Endodermal cell (in vitro differentiated cells): ENCODE results near the gene PROX2. TPM values are rescaled to one million over a fixed set of nuclear protein-coding genes. Genes with fewer than 3 reads are reported as not detected.

Experiments used
- DNase-seq: peaks from one replicate; pipeline ENCODE4 v3.0.0-alpha.2; 2017
- H3K27ac ChIP-seq: 2 replicates; pipeline ENCODE4 v1.5.1; 2013; ENCODE audit warnings: mild to moderate bottlenecking, low read depth, low read length, moderate library complexity
- H3K27me3 ChIP-seq: 2 replicates; pipeline ENCODE4 v1.6.1; 2013; ENCODE audit warnings: mild to moderate bottlenecking, low read length, moderate library complexity; ENCODE audit not compliant: insufficient read depth, control insufficient read depth, poor library complexity, severe bottlenecking
- H3K36me3 ChIP-seq: 2 replicates; pipeline ENCODE4 v1.7.0; 2013; ENCODE audit warnings: mild to moderate bottlenecking, low read length, moderate library complexity; ENCODE audit not compliant: control insufficient read depth, insufficient read depth
- H3K4me1 ChIP-seq: one replicate; pipeline ENCODE4 v1.7.0; 2013; ENCODE audit warnings: low read length; ENCODE audit not compliant: control insufficient read depth, insufficient read depth
- H3K4me3 ChIP-seq: 2 replicates; pipeline ENCODE4 v1.5.1; 2013; ENCODE audit warnings: mild to moderate bottlenecking, low read length, moderate library complexity
- H3K9ac ChIP-seq: 2 replicates; pipeline ENCODE4 v1.6.1; 2013; ENCODE audit warnings: mild to moderate bottlenecking, low read length, moderate library complexity; ENCODE audit not compliant: poor library complexity, severe bottlenecking; ENCODE audit errors: extremely low read depth
- H3K9me3 ChIP-seq: 2 replicates; pipeline ENCODE4 v1.6.1; 2013; ENCODE audit warnings: mild to moderate bottlenecking, low read length, moderate library complexity; ENCODE audit not compliant: control insufficient read depth
- H3K27ac Mint-ChIP-seq: 2 replicates; pipeline ENCODE4 v1.8.0; 2020; ENCODE audit warnings: mixed read lengths
- H3K27me3 Mint-ChIP-seq: 2 replicates; pipeline ENCODE4 v1.8.0; 2021; ENCODE audit warnings: mild to moderate bottlenecking, mixed read lengths; ENCODE audit not compliant: insufficient read depth
- H3K36me3 Mint-ChIP-seq: 2 replicates; pipeline ENCODE4 v1.8.0; 2020; ENCODE audit warnings: low read depth, mixed read lengths
- H3K4me1 Mint-ChIP-seq: 2 replicates; pipeline ENCODE4 v1.8.0; 2020; ENCODE audit warnings: mixed read lengths
- H3K4me3 Mint-ChIP-seq: 2 replicates; pipeline ENCODE4 v1.8.0; 2020; ENCODE audit warnings: mild to moderate bottlenecking, moderate library complexity, mixed read lengths
- H3K9me3 Mint-ChIP-seq: 2 replicates; pipeline ENCODE4 v1.8.0; 2020; ENCODE audit warnings: mild to moderate bottlenecking, mixed read lengths
- WGBS, 2 experiments: methylation state at CpG; one replicate each; pipeline versions ENCODE4 v1.1.5 to v1.1.7; 2013; ENCODE audit warnings: missing lambda C conversion rate in 2 of 2, mixed read lengths in 1 of 2; ENCODE audit not compliant: insufficient coverage in 1 of 2, insufficient read length in 1 of 2; 5-methylcytosine and 5-hydroxymethylcytosine counted together
- total RNA-seq, 2 donors: library from RNA; stranded (reverse); fragmentation: NEBNext Ultra II Directional in 1 of 2; extraction: Animal tissue kit (Norgen Biotek cat#: 25700) in 1 of 2; gene quantifications; 2 replicates in 1 of 2; 3 replicates in 1 of 2; pipeline ENCODE4 v1.2.1, GENCODE V29; 2021
- TF ChIP-seq, protein P1 (sequence below): fragments of 200-600 bp; sonication (generic); conservative IDR thresholded peaks from 2 replicates; pipeline ENCODE4 v1.5.0; 2021; ENCODE audit warnings: antibody characterized with exemption, mild to moderate bottlenecking

Gene PROX2
- total RNA-seq, 2 donors from 2014 or later: not detected

DNA sequence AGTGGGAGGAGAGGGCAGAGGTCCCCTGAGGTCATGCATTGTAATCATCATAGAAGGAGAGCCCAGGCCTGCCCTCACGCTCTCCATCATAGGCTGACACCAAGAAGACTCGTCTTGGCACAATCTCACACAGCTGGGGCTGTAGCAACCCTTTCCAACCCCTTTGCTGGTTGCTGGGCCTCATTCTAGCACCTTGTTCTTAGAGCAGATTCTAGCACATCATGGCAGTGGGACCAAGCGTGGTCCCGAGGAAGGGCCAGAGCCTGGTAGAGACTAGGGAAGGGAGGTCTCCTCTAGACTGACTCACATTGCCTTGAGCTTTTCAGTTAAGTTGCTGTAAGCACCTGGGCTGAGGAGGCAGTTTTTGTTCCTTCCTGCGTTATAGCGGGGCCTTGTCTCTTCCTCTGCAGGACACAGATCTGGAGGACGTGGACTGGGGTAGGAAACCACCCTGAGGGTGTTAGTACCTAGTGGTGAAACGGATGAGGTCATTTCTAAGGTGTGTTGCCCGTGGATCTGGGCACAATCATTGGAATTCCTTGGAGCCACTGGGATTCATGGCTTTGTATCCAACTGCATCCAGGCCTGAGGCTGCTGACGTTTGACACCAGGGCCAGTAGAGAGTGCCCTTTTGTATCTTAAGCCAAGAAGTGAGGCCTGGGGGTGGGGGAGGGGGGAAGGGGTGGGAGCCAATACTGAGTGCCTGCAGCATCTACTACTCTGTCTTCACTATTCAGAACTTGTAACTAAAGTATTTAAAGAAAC, 27.2 kb upstream of the PROX2 start:
- H3K36me3 Mint-ChIP-seq: peaks cover 63% of the 10 kb centered on the region
- no peak overlapping the region for H3K9ac ChIP-seq

GRCh38 chr14:74898694-74899093, 22.7 kb upstream of the PROX2 start:
- WGBS, 2 experiments: 95 to 96% methylated on average over 3 to 5 of the region's 5 CpGs
- Histone ChIP-seq H3K4me1 (no peaks in the 10 kb centered on the region), H3K4me3 (no peak overlapping the region), H3K36me3 (peaks cover 94% of the 10 kb centered on the region), H3K27ac (no peak overlapping the region), H3K9ac (no peak overlapping the region), H3K27me3 (no peaks in the 10 kb centered on the region), H3K9me3 (no peaks in the 10 kb centered on the region)
- H3K9me3 Mint-ChIP-seq: no peaks in the 10 kb centered on the region
- peaks cover 8% of the 10 kb centered on the region for H3K4me1 Mint-ChIP-seq
- no peaks in the 10 kb centered on the region for H3K27me3 Mint-ChIP-seq
- no peak overlapping the region for H3K4me3 Mint-ChIP-seq
- no peak overlapping the region for H3K27ac Mint-ChIP-seq
- H3K36me3 Mint-ChIP-seq: peaks cover 97% of the 10 kb centered on the region
- TF ChIP-seq, protein P1, sequence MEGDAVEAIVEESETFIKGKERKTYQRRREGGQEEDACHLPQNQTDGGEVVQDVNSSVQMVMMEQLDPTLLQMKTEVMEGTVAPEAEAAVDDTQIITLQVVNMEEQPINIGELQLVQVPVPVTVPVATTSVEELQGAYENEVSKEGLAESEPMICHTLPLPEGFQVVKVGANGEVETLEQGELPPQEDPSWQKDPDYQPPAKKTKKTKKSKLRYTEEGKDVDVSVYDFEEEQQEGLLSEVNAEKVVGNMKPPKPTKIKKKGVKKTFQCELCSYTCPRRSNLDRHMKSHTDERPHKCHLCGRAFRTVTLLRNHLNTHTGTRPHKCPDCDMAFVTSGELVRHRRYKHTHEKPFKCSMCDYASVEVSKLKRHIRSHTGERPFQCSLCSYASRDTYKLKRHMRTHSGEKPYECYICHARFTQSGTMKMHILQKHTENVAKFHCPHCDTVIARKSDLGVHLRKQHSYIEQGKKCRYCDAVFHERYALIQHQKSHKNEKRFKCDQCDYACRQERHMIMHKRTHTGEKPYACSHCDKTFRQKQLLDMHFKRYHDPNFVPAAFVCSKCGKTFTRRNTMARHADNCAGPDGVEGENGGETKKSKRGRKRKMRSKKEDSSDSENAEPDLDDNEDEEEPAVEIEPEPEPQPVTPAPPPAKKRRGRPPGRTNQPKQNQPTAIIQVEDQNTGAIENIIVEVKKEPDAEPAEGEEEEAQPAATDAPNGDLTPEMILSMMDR: no peak
- no peak for DNase-seq

More for the DNA sequence above, 27.2 kb upstream of the PROX2 start:
- TF ChIP-seq, protein P1: no peak
- Histone ChIP-seq H3K4me1 (no peaks in the 10 kb centered on the region), H3K36me3 (peaks cover 75% of the 10 kb centered on the region), H3K9me3 (no peaks in the 10 kb centered on the region), H3K27me3 (no peaks in the 10 kb centered on the region), H3K4me3 (no peak overlapping the region), H3K27ac (no peak overlapping the region)
- no peak overlapping the region for H3K4me3 Mint-ChIP-seq
- WGBS, 2 experiments: 82 to 90% methylated on average over 7 to 10 of the region's 10 CpGs
- H3K4me1 Mint-ChIP-seq: peaks cover 8% of the 10 kb centered on the region
- H3K27me3 Mint-ChIP-seq: no peaks in the 10 kb centered on the region
- peak overlapping the region; percentile 74 for H3K27ac Mint-ChIP-seq
- no peaks in the 10 kb centered on the region for H3K9me3 Mint-ChIP-seq
- no peak for DNase-seq

GRCh38 chr14:74898083-74898482, 22.1 kb upstream of the PROX2 start:
- Histone ChIP-seq H3K9me3 (no peaks in the 10 kb centered on the region), H3K9ac (no peak overlapping the region), H3K36me3 (peaks cover 96% of the 10 kb centered on the region), H3K27me3 (no peaks in the 10 kb centered on the region), H3K4me1 (no peaks in the 10 kb centered on the region), H3K4me3 (no peak overlapping the region), H3K27ac (no peak overlapping the region)
- H3K27ac Mint-ChIP-seq: no peak overlapping the region
- H3K4me3 Mint-ChIP-seq: no peak overlapping the region
- TF ChIP-seq, protein P1: no peak
- peaks cover 6% of the 10 kb centered on the region for H3K4me1 Mint-ChIP-seq
- 98% methylated on average over 2 of the region's 2 CpGs; no CpG with 5 or more reads in 1 of the 2 experiments for WGBS, 2 experiments
- DNase-seq: no peak
- H3K36me3 Mint-ChIP-seq: peaks cover 98% of the 10 kb centered on the region
- H3K27me3 Mint-ChIP-seq: no peaks in the 10 kb centered on the region
- no peaks in the 10 kb centered on the region for H3K9me3 Mint-ChIP-seq
